Endothelial cell of umbilical vein (primary cell): ENCODE results near the gene KRTAP10-1. TPM values are rescaled to one million over a fixed set of nuclear protein-coding genes. Genes with fewer than 3 reads are reported as not detected.

Experiments used
- BruUV-seq: library from RNA; stranded (reverse); fragments of 400-500 nt; replicated peaks from 2 replicates; lab custom pipeline; 2021; lab: Mats Ljungman, UMichigan
- CTCF ChIA-PET: fragments of 300-600, 350-600 bp; sonication (Branson Sonifier 250); formaldehyde crosslinking; loops from one replicate; lab custom pipeline; 2021; ENCODE audit warnings: antibody characterized with exemption, inconsistent platforms; lab: Charles Lee
- POLR2A ChIA-PET: fragments of 300-600, 350-600 bp; sonication (Branson Sonifier 250); formaldehyde crosslinking; loops from one replicate; lab custom pipeline; 2021; ENCODE audit warnings: antibody characterized with exemption, inconsistent platforms; lab: Charles Lee
- DNase-seq: peaks from one replicate; pipeline ENCODE4 v3.0.0-alpha.2; 2011; ENCODE audit warnings: low read depth, low spot score
- FAIRE-seq: peaks from 2 replicates; lab custom pipeline; 2011; peaks lifted over from hg19 to GRCh38; lab: Jason Lieb, UNC
- H2AFZ ChIP-seq: 2 replicates; pipeline ENCODE4 v1.6.0; 2012; ENCODE audit warnings: low read depth, low read length, control low read depth, inconsistent platforms
- H3K27ac ChIP-seq: 2 replicates; pipeline ENCODE4 v1.5.1; 2011; ENCODE audit warnings: low read depth, mild to moderate bottlenecking, control low read depth, low read length, moderate library complexity; ENCODE audit not compliant: insufficient read depth
- H3K27me3 ChIP-seq, 2 experiments: 2 replicates each; pipeline versions ENCODE4 v1.6.0 to v1.6.1; 2011; ENCODE audit warnings: low read length in 2 of 2, mixed read lengths in 1 of 2; ENCODE audit not compliant: control insufficient read depth in 2 of 2, insufficient read depth in 2 of 2
- H3K36me3 ChIP-seq, 2 experiments: 2 replicates in 1 of 2; 3 replicates in 1 of 2; pipeline ENCODE4 v1.5.1; 2011; ENCODE audit warnings: low read length in 2 of 2, mild to moderate bottlenecking in 1 of 2, moderate library complexity in 1 of 2; ENCODE audit not compliant: control insufficient read depth in 2 of 2, insufficient read depth in 2 of 2; ENCODE audit errors: extremely low read depth in 1 of 2
- H3K4me1 ChIP-seq: 3 replicates; pipeline ENCODE4 v1.5.1; 2011; ENCODE audit warnings: mild to moderate bottlenecking, low read length; ENCODE audit not compliant: control insufficient read depth, insufficient read depth; ENCODE audit errors: extremely low read depth
- H3K4me2 ChIP-seq: 2 replicates; pipeline ENCODE4 v1.6.1; 2011; ENCODE audit warnings: low read length, control low read depth, mixed read lengths; ENCODE audit not compliant: insufficient read depth
- H3K4me3 ChIP-seq, 3 experiments: fragments of 200-600 bp in 1 of 3; sonication (generic), shearing (Covaris generic) in 1 of 3; replicated peaks in 1 of 3; 2 replicates each; pipeline ENCODE4 v1.5.1; 2011 to 2016; ENCODE audit warnings: control low read depth in 3 of 3, low read length in 3 of 3, mild to moderate bottlenecking in 2 of 3, inconsistent platforms in 1 of 3, low read depth in 1 of 3, moderate library complexity in 1 of 3; ENCODE audit not compliant: insufficient read depth in 1 of 3
- H3K79me2 ChIP-seq: 2 replicates; pipeline ENCODE4 v1.6.0; 2012; ENCODE audit warnings: low read length, inconsistent platforms; ENCODE audit not compliant: control insufficient read depth, insufficient read depth
- H3K9ac ChIP-seq: replicated peaks from 2 replicates; pipeline ENCODE3; 2011; ENCODE audit warnings: low read length, control low read depth; ENCODE audit not compliant: insufficient read depth; ENCODE audit errors: extremely low read depth
- H3K9me1 ChIP-seq: replicated peaks from 3 replicates; pipeline ENCODE4 v1.6.0; 2011; ENCODE audit warnings: mild to moderate bottlenecking, low read length; ENCODE audit not compliant: control insufficient read depth, insufficient read depth; ENCODE audit errors: extremely low read depth
- H3K9me3 ChIP-seq: replicated peaks from 2 replicates; pipeline ENCODE4 v1.5.1; 2012; ENCODE audit warnings: low read length, inconsistent platforms; ENCODE audit not compliant: control insufficient read depth, insufficient read depth
- H4K20me1 ChIP-seq: replicated peaks from 2 replicates; pipeline ENCODE3; 2011; ENCODE audit warnings: mild to moderate bottlenecking, low read length; ENCODE audit not compliant: control insufficient read depth, insufficient read depth; ENCODE audit errors: extremely low read depth
- CTCF ChIP-seq, 2 donors: IDR thresholded peaks; 1 replicate in 1 of 2; 2 replicates in 1 of 2; pipeline ENCODE4 v1.5.1; 2011; ENCODE audit warnings: low read length in 2 of 2, mild to moderate bottlenecking in 2 of 2, moderate library complexity in 2 of 2, control low read depth in 1 of 2, inconsistent platforms in 1 of 2, low read depth in 1 of 2; ENCODE audit not compliant: insufficient read depth in 1 of 2; ENCODE audit errors: extremely low read depth in 1 of 2
- EZH2 ChIP-seq: IDR thresholded peaks from 2 replicates; pipeline ENCODE4 v1.6.1; 2012; ENCODE audit warnings: borderline replicate concordance, low read depth, mild to moderate bottlenecking, moderate library complexity, low read length, inconsistent platforms; ENCODE audit not compliant: severe bottlenecking
- FOS ChIP-seq: IDR thresholded peaks from 2 replicates; pipeline ENCODE4 v1.6.1; 2011; ENCODE audit warnings: mild to moderate bottlenecking, low read length, moderate library complexity, borderline replicate concordance; ENCODE audit not compliant: insufficient read depth
- GATA2 ChIP-seq: IDR thresholded peaks from 2 replicates; pipeline ENCODE4 v1.7.0; 2011; ENCODE audit warnings: low read depth, mild to moderate bottlenecking, moderate library complexity, mixed read lengths, low read length; ENCODE audit not compliant: insufficient read length, insufficient read depth
- JUN ChIP-seq: IDR thresholded peaks from 2 replicates; pipeline ENCODE4 v1.6.1; 2011; ENCODE audit warnings: borderline replicate concordance, low read depth; ENCODE audit not compliant: insufficient read length, insufficient read depth
- MAX ChIP-seq: IDR thresholded peaks from 2 replicates; pipeline ENCODE4 v1.6.1; 2011; ENCODE audit not compliant: insufficient read depth, insufficient read length
- MYC ChIP-seq: IDR thresholded peaks from one replicate; pipeline ENCODE4 v1.6.1; 2011; ENCODE audit warnings: mild to moderate bottlenecking, low read depth, low read length
- POLR2A ChIP-seq: IDR thresholded peaks from 2 replicates; pipeline ENCODE4 v1.6.1; 2012; ENCODE audit warnings: low read depth, mild to moderate bottlenecking, control low read depth, low read length
- POLR2AphosphoS5 ChIP-seq: IDR thresholded peaks from 2 replicates; pipeline ENCODE4 v1.6.1; 2012; ENCODE audit warnings: low read depth, mild to moderate bottlenecking, control low read depth, low read length, moderate library complexity; ENCODE audit not compliant: insufficient read depth
- dilution Hi-C: fragments of 300-500 bp; cut with MboI; formaldehyde crosslinking; loops from one replicate; pipeline ENCODE4 v1.15.0; 2019; ENCODE audit warnings: low sequenced_read_pairs; ENCODE audit not compliant: extremely low pct_ligation_motif_present
- intact Hi-C: fragments of 100-400 bp; cut with micrococcal nuclease; formaldehyde crosslinking; loops from one replicate; pipeline ENCODE4 v1.10.0; 2022
- polyA plus RNA-seq, 4 experiments: library from polyadenylated mRNA; depleted of rRNA in 3 of 4; stranded (reverse) in 3 of 4; unstranded in 1 of 4; fragments of >200 nt; gene quantifications; 2 replicates each; pipeline versions ENCODE4 v1.2.1 to v1.2.3, GENCODE V29; 2011 to 2012; ENCODE audit warnings: missing spikeins in 1 of 4
- total RNA-seq: library from RNA; stranded (reverse); gene quantifications from 2 replicates; pipeline ENCODE4 v1.2.3, GENCODE V29; 2021

The KRTAP10-1 gene
- total and polyA plus RNA-seq, 2 donors (not counting 3 experiments of a cell fraction or from before 2014, with no cell fraction given) = not detected

- Histone ChIP-seq H4K20me1 (no peaks in the 10 kb centered on the region), H3K4me3 (no peak overlapping the region), H3K4me1 (no peaks in the 10 kb centered on the region), H2AFZ (no peak overlapping the region), H3K9me3 (no peaks in the 10 kb centered on the region), H3K27me3 (peaks cover 0 to 3% of the 10 kb centered on the region in 2 experiments), H3K27ac (no peak overlapping the region), H3K9ac (no peak overlapping the region), H3K79me2 (no peaks in the 10 kb centered on the region), H3K36me3 (no peaks in the 10 kb centered on the region), H3K4me2 (no peak overlapping the region), H3K9me1 (no peaks in the 10 kb centered on the region)
- BruUV-seq = no TSS peak
- dilution Hi-C loops (no loop called here), intact Hi-C loops (no loop called here)
- no peak for TF ChIP-seq EZH2
- TF ChIP-seq JUN = no peak
- TF ChIP-seq POLR2AphosphoS5 = no peak
- no peak for TF ChIP-seq GATA2
- TF ChIP-seq MAX = no peak
- no peak for TF ChIP-seq MYC
- TF ChIP-seq CTCF (IDR thresholded peaks at IDR 0.05; ENCODE audit: extremely low read depth in 1 of 2, insufficient read depth in 1 of 2, low read depth in 1 of 2, low read length in 2 of 2) = no peak
- no peak for TF ChIP-seq FOS
- TF ChIP-seq POLR2A = no peak
- POLR2A ChIA-PET = no interaction called here
- DNase-seq (no peak), FAIRE-seq (no peak)
- CTCF ChIA-PET = no interaction called here
These were observed 39.2 kb upstream of the KRTAP10-1 start for GRCh38 chr21:44579056-44579832.
